Spleen (tissue), 7 donors: ENCODE results near the gene TEKT5.

Experiments
- CTCF ChIP-seq, 11 experiments: fragments of 200-600 bp in 7 of 11; fragments of 450-650 bp in 4 of 11; sonication (generic) in 4 of 11; IDR thresholded peaks in 8 of 11; conservative IDR thresholded peaks in 3 of 11; 1 replicate in 7 of 11; 2 replicates in 4 of 11; pipeline versions ENCODE4 v1.4.0 to v1.8.0; 2016 to 2021; ENCODE audit warnings: antibody characterized with exemption in 11 of 11, inconsistent platforms in 4 of 11, mild to moderate bottlenecking in 1 of 11
- POLR2A ChIP-seq, 3 donors: fragments of 450-650 bp; IDR thresholded peaks; one replicate each; pipeline ENCODE4 v1.5.1; 2017; ENCODE audit warnings: antibody characterized with exemption in 3 of 3, mild to moderate bottlenecking in 1 of 3
- POLR2AphosphoS5 ChIP-seq, 3 donors: sonication (generic); formaldehyde crosslinking; IDR thresholded peaks; one replicate each; pipeline ENCODE4 v1.5.1; 2017; ENCODE audit warnings: antibody characterized with exemption in 3 of 3
- donor health status: DM: no; HTN: no; CAD: no; lungs with moderate emphysema.
- donor health status: DM: no; HTN: no; CAD: no.
- donor health status: DM: no; HTN: no; CAD: no.

DNA sequence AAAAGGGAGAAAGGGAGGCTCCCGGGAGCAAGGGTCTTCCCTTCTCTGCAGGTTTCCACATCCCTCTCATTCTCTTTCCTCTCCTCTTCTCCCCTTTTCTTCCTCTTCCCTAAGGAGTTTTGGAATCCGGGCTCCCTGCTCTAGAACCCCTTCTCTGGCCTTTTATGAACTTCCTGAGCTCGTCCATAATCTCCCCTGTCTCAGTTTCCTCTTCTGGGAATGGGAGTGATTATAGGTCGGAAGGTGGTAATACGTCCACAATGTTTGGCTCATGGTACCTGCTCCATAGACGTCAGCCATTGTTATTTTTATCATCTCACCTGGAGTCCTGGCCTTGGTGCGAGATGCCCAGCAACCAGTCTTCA, 113.9 kb downstream of the TEKT5 start:
- TF ChIP-seq POLR2A (IDR thresholded peaks at IDR 0.05) (no peak), CTCF (IDR thresholded peaks at IDR 0.05 in 8 of 11, conservative IDR thresholded peaks at IDR 0.05 in 3 of 11) (no peak), POLR2AphosphoS5 (IDR thresholded peaks at IDR 0.05) (no peak)
